ENCODE measurements around the gene SCN9A. TPM values are rescaled to one million over a fixed set of nuclear protein-coding genes. Genes with fewer than 3 reads are reported as not detected.

Gene SCN9A
- total RNA-seq, 2 donors from 2014 or later: 3.8 to 4.5 TPM

- Histone ChIP-seq H3K4me3 (no peak overlapping the region), H3K36me3 (no peaks in the 10 kb centered on the region), H3K9me3 (no peaks in the 10 kb centered on the region), H3K27me3 (replicated peaks; ENCODE audit: insufficient read depth) (no peaks in the 10 kb centered on the region), H3K27ac (no peak overlapping the region), H3K4me1 (ENCODE audit: control insufficient read depth in 1 of 2, low read depth in 2 of 2) (no peaks in the 10 kb centered on the region)
- TF ChIP-seq, protein P1, sequence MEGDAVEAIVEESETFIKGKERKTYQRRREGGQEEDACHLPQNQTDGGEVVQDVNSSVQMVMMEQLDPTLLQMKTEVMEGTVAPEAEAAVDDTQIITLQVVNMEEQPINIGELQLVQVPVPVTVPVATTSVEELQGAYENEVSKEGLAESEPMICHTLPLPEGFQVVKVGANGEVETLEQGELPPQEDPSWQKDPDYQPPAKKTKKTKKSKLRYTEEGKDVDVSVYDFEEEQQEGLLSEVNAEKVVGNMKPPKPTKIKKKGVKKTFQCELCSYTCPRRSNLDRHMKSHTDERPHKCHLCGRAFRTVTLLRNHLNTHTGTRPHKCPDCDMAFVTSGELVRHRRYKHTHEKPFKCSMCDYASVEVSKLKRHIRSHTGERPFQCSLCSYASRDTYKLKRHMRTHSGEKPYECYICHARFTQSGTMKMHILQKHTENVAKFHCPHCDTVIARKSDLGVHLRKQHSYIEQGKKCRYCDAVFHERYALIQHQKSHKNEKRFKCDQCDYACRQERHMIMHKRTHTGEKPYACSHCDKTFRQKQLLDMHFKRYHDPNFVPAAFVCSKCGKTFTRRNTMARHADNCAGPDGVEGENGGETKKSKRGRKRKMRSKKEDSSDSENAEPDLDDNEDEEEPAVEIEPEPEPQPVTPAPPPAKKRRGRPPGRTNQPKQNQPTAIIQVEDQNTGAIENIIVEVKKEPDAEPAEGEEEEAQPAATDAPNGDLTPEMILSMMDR (IDR thresholded peaks at IDR 0.05): no peak
- ATAC-seq (ENCODE audit: insufficient number of reproducible peaks, low FRiP score, low read depth): no peak
- no peak for DNase-seq (ENCODE audit: low spot score)
These were observed 25.2 kb downstream of the SCN9A start for GRCh38 chr2:166350525-166350924.

DNA sequence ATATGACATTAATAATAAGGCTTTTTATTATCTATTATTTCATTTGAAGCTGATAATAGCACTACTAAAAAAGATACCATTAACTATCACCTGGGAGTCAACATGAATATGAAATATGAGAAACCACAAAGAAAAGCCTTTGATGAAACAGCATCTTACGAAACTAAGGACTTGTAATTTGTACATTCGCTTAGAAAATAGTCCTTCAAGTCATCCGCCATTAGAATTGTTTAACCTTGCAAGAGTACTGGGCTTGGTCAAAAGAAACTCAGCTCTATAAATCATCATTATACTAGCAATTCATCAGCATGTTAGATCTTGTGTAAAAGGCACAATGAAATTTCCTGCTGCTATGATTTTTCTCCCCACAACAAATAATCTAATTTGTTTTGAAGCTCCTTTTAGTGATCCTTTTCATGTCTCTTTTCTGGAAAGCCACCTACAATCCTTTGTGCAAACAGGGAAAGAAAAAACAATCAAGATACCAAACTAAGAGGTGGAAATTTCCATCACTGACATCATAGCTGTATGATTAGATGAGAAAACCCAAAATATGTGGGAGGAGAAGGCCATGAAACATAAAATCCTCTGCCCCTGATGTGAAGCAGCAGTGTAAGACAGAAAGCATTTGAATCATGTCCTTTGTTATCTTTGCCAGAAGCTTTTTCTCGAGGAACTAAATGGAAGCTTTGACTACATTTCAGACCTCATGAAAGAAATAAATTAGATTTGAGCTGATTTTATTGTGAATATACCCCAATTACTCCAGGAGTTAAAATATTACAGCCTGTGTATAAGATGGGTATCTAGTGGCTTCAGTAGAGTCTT lies 31.2 kb downstream of the SCN9A start:
- Histone ChIP-seq H3K4me3 (no peak overlapping the region), H3K9me3 (no peaks in the 10 kb centered on the region), H3K27me3 (replicated peaks; ENCODE audit: insufficient read depth) (no peaks in the 10 kb centered on the region), H3K27ac (no peak overlapping the region), H3K36me3 (no peaks in the 10 kb centered on the region), H3K4me1 (ENCODE audit: control insufficient read depth in 1 of 2, low read depth in 2 of 2) (no peaks in the 10 kb centered on the region)
- DNase-seq (ENCODE audit: low spot score) (no peak), ATAC-seq (ENCODE audit: insufficient number of reproducible peaks, low FRiP score, low read depth) (no peak)
- TF ChIP-seq, protein P1 (IDR thresholded peaks at IDR 0.05): no peak

GRCh38 chr2:166343467-166343866 lies 32.3 kb downstream of the SCN9A start:
- TF ChIP-seq, protein P1 (IDR thresholded peaks at IDR 0.05): no peak

DNA sequence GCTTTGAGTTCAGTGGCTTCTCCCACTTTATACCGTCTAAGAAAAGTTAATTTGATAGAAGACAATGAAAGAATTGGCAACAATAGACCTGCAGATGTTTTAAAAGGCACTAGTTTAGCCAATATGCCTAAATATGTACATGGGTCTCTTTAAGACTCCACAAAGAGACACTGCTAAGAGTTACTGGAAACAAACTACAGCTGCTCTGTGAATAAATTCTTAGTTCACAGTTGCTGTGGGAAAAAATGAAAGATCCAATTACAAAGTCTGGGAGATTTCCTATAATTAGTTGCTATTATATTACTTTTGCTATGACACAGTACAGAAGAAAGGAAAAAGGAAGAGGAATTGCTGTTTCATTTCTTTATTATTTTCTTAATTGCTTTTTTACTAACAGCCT lies 34.3 kb downstream of the SCN9A start:
- no peaks in the 10 kb centered on the region for H3K4me1 ChIP-seq (ENCODE audit: control insufficient read depth in 1 of 2, low read depth in 2 of 2)
- H3K27ac ChIP-seq: no peak overlapping the region
- H3K4me3 ChIP-seq: no peak overlapping the region
- H3K9me3 ChIP-seq: no peaks in the 10 kb centered on the region
- ATAC-seq (ENCODE audit: insufficient number of reproducible peaks, low FRiP score, low read depth) (no peak), DNase-seq (ENCODE audit: low spot score) (no peak)
- TF ChIP-seq, protein P1 (IDR thresholded peaks at IDR 0.05): no peak
- H3K27me3 ChIP-seq (replicated peaks; ENCODE audit: insufficient read depth): no peaks in the 10 kb centered on the region
- no peaks in the 10 kb centered on the region for H3K36me3 ChIP-seq

More at GRCh38 chr2:166343467-166343866, 32.3 kb downstream of the SCN9A start:
- Histone ChIP-seq H3K4me1 (ENCODE audit: control insufficient read depth in 1 of 2, low read depth in 2 of 2) (no peaks in the 10 kb centered on the region), H3K27ac (no peak overlapping the region), H3K27me3 (replicated peaks; ENCODE audit: insufficient read depth) (no peaks in the 10 kb centered on the region), H3K4me3 (no peak overlapping the region), H3K36me3 (no peaks in the 10 kb centered on the region), H3K9me3 (no peaks in the 10 kb centered on the region)
- ATAC-seq (ENCODE audit: insufficient number of reproducible peaks, low FRiP score, low read depth): no peak
- DNase-seq (ENCODE audit: low spot score): no peak

GRCh38 chr2:166338831-166339339 lies 36.9 kb downstream of the SCN9A start:
- Histone ChIP-seq H3K27ac (no peak overlapping the region), H3K36me3 (no peaks in the 10 kb centered on the region), H3K27me3 (replicated peaks; ENCODE audit: insufficient read depth) (no peaks in the 10 kb centered on the region), H3K4me3 (no peak overlapping the region), H3K9me3 (no peaks in the 10 kb centered on the region), H3K4me1 (ENCODE audit: control insufficient read depth in 1 of 2, low read depth in 2 of 2) (no peaks in the 10 kb centered on the region)
- TF ChIP-seq, protein P1 (IDR thresholded peaks at IDR 0.05): no peak
- ATAC-seq (ENCODE audit: insufficient number of reproducible peaks, low FRiP score, low read depth) (no peak), DNase-seq (ENCODE audit: low spot score) (no peak)
